Measurements from ENCODE around the gene ZSCAN20.
"Not testable (repeated sequence)": the region's sequence is repeated elsewhere in the genome, so short reads cannot be mapped to it uniquely, and the experiment has no call there.

ZSCAN20 gene

DNA sequence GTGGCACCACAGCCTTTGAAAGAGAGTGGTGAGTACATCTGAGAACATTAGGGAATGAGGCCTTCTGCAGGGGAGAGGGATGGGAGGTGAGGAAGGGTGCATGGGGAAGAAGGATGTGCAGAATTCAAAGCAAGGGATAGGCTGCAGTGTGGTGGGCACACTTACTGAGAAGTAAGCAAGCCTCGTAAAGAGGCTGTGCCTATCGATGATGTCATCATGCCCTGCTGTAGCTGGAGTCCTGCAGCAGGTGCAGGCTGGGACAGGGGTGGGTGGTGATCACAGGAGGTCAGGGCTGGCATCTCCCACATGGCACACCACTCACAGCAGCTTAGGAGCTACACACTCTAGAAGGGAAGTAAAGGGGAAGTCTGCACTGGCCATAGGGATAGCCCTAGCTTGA lies 16.2 kb downstream of the ZSCAN20 start:
- no peak for DNase-seq (ENCODE audit: low read depth)

DNA sequence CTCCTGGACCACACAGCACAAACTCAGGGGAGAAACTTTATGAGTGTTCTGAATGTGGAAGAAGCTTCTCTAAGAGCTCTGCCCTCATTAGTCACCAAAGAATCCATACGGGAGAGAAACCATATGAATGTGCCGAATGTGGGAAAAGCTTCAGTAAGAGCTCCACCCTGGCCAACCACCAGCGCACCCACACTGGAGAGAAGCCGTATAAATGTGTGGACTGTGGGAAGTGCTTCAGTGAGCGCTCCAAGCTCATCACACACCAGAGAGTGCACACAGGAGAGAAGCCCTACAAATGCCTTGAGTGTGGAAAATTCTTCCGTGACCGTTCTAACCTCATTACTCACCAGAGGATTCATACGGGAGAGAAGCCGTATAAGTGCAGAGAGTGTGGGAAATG lies 22.5 kb downstream of the ZSCAN20 start:
- DNase-seq (ENCODE audit: low read depth): no peak

DNA sequence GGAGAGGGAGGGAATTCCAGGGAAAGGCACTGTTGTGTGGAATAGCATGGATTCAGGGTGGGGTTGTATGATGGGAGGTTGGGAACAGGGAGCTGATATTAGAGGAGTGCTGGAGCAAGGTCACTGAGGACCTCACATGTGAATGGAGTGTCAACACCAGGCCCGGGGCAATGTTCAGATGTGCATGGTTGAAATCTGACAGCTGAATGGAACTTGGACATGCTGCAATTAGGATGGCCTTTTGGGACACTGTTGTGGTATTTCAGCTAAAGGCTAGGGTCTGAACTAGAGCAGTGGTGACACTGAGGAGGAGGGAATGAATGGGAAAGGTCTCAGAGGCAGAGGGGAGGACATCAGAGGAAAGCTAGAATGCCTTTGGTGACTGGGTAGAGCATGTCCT lies 25.0 kb downstream of the ZSCAN20 start:
- DNase-seq (ENCODE audit: low read depth): no peak

DNA sequence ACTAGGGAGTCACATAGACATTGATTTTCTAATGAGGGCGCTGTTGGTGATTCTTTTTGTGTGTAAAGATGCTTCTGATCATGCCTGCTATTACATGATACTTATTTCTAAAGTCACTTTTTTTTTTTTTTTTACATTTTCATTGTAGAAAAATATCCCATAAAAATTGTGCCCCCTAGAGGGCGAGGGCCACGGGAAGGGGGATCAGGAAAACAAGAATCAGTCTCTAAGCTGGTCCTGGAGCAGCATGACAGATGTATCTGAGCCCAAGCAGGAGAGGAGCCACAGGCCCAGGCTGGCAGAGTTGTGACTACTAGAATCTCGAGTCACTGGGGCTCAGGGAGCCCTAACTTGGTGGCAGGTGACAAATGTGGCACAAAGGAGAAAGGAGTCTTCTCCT lies 28.1 kb downstream of the ZSCAN20 start:
- DNase-seq (ENCODE audit: low read depth): no peak

DNA sequence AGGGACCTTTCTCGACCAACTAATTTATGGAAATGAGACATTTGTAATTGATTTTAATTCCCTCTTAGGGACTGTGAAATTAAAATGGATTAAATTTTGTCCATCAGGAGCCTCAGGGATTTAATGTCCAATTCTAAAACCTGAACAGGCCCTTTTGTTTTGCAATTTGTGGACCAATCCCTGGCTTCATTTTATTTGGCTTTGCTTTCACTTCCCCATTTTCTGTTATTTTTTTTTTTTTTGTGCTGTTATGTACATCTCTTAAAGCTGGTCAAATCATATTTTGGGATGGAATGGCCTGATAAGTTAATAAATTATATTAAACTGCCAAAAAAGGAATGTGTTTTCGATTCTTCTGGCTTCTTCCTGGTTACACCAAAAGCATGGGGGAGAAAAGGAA lies 28.9 kb downstream of the ZSCAN20 start:
- DNase-seq (ENCODE audit: low read depth): no peak

DNA sequence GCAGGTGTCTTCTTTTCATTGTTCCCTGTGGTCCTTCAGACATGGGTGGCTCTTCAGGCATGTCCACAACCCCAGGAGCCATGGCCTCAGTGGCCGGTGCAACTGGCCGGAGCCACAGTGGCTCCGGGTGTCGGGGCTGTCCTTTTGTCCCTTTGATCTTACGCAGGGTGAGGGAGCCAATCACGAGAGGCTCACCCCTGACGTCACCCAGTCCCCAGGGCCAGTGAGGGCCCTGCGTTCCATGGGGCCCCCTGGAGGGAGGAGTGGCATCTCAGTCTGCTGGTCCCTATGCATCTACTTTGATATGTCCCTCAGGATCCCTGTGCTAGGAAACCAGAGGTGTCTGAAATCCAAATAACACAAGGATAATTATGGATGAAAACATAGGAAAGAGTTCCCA lies 29.3 kb downstream of the ZSCAN20 start:
- no peak for DNase-seq (ENCODE audit: low read depth)

DNA sequence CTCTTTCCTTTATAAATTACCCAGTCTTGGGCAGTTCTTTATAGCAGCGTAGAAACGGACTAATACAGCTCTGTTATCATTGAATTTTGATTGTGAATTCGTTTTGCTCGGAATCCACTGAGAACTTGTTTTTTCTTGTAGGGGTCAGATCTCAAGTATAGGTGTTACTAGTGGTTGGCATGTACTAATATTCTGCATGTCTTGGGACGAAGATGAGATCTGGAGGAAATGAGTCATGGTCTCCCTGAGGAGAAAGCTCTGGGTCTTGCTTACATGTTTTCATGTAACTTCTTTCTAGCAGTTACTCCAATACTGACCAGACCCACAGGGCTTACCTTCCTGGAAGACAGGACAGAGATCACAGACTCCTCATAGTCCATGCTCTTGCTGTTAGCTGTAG lies 30.3 kb downstream of the ZSCAN20 start:
- DNase-seq (ENCODE audit: low read depth): no peak

DNA sequence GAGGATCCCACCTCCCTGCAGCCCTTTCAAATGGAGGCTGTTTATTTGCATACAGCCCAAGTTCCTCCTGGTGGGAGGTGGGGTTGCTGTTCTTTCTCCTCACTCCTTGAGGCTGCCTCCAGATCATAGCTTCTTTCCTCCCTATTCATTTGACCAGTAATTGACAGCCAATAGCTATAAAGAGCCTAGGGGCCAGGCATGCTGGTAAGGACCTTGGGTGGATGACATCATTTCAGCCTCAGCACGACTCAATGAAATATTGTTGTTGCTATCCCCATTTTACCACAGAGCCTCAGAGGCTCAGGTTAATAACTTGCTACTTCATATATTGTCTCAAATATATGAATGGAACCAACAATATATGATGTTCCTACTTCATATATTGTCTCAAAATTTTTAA lies 31.1 kb downstream of the ZSCAN20 start:
- DNase-seq (ENCODE audit: low read depth): no peak

DNA sequence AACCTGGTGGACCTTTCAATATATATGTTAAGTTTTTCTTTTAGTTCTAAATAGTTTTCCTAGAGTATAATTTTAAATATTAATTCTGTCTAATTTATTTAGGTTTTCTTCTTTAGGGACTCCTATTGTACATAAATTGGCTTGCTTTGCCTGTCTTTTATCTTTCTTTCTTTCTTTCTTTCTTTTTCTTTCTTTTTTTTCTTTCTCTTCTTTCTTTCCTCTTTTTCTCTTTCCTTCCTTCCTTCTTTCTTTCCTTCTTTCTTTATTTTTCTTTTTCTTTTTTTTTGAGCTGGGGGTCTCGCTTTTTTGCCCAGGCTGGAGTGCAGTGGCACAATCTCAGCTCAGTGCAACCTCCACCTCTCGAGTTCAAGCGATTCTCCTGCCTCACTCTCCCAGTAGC lies 35.2 kb downstream of the ZSCAN20 start:
- no peak for DNase-seq (ENCODE audit: low read depth)

DNA sequence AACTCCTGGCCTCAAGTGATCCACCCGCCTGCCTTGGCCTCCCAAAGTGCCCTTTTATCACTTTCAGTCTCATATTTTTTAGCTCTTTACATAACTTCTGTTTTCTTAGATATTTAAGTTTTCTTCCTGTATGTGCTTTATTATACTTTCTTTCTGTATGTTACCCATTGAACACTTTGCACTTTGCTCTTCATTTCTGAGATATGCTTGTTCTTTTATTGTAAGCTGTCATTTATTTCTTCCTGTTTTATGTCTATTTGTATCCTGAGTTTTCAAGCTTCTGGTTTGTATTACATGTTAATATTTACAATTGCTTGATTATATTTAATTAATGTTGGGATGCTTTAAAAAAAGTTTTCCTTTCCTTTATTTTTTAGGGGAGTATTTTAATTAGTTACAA lies 35.7 kb downstream of the ZSCAN20 start:
- no peak for DNase-seq (ENCODE audit: low read depth)

DNA sequence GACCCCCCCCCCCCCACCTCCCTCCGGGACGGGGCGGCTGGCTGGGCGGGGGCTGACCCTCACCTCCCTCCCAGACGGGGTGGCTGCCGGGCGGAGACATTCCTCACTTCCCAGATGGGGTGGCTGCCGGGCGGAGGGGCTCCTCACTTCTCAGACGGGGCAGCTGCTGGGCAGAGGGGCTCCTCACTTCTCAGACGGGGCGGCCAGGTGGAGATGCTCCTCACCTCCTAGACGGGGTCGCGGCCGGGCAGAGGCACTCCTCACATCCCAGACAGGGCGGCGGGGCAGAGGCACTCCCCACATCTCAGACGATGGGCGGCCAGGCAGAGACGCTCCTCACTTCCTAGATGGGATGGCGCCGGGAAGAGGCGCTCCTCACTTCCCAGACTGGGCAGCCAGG lies 36.8 kb downstream of the ZSCAN20 start:
- not testable (repeated sequence) for DNase-seq (ENCODE audit: low read depth)

DNA sequence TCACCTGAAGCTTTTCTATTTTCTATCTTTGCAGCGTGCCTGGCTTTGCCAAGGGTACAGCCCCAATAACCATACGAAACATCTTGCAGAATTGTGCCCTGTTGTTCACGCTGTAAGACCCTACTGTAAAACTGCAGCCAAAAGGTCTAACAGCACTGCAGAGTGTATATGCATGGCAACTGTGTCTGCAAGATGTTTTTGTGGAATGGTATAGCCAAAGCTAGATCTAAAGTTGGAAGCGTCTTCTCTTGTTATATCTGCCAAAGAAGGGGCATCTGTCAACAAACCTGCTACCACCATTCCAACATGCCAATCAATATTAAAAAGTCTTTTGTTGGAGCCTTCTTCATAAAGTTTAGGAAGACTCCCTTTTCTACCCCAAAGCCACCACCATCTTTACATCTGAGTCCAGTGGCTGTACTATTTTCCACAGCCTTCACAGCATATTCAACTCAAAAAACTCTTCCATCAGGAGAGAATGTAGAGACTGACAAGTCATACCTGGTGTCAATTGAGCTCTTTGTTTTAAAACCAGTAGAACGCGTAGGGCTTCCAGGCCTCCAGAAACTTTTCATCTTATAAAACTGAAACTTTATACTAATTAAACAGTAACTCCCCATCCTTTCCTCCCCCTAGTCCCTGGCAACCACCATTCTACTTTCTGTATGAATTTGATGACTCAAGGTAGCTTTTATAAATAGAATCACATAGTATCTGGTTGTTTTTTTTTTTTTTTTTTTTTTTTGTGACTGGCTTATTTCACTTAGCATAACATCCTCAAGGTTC lies 40.0 kb downstream of the ZSCAN20 start:
- no peak for DNase-seq (ENCODE audit: low read depth)

DNA sequence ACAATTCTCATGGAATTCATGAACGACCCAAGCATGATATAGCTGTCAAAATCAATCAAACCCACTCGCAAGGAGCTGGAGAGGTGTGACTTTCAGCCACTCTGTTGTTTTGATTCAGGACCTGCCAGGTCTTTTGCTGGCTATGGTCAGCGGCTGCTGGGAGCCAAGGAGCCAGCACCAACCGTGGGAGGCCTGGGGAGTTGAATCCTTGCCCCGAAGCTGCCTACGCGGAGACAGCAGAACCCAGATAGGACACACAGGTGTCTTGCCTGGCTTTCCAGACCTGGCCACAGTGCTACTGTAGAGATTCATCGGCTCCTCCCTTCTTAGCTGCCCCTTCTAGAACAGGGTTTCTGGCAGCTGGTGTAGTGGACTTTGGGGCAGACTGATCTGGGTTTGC lies 42.7 kb downstream of the ZSCAN20 start:
- DNase-seq (ENCODE audit: low read depth): no peak

DNA sequence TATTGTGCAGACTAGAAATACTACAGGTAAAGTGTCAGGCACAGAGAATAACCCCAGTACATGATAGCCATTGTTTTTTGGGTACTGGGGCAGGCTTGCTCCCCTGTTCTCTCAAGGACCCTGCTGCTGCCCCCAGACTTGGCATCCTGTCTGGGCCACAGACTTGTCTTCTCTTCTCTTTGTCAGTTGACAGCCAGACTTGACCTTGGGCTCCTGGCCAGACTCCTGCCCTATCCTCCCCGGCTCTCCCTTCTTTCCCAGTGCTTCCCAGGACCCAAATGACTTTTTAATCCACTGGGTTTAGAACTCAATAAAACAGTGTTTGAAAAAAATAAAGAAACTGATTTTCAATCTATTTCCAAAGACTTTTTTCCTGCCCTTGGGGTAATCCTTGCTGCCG lies 43.2 kb downstream of the ZSCAN20 start:
- no peak for DNase-seq (ENCODE audit: low read depth)

DNA sequence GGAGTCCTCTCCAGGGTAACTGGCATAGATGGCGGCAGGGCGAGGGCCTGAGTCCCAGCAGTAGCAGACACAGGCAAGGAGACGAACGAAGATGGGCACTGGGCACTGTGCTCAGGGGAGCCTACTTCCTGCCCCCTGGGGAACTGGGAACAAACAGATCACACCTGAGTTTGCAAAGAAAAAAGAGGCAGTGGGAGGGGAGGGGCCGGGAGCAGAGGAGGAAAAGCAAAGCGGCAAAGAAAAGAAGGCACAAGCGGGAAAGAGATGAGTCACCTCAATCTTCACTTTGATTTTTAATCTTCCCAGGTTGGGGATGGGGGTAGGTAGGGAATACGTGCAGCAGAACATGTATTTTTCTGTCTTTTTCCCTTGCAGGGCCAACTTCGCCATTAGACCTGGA lies 44.0 kb downstream of the ZSCAN20 start:
- no peak for DNase-seq (ENCODE audit: low read depth)

DNA sequence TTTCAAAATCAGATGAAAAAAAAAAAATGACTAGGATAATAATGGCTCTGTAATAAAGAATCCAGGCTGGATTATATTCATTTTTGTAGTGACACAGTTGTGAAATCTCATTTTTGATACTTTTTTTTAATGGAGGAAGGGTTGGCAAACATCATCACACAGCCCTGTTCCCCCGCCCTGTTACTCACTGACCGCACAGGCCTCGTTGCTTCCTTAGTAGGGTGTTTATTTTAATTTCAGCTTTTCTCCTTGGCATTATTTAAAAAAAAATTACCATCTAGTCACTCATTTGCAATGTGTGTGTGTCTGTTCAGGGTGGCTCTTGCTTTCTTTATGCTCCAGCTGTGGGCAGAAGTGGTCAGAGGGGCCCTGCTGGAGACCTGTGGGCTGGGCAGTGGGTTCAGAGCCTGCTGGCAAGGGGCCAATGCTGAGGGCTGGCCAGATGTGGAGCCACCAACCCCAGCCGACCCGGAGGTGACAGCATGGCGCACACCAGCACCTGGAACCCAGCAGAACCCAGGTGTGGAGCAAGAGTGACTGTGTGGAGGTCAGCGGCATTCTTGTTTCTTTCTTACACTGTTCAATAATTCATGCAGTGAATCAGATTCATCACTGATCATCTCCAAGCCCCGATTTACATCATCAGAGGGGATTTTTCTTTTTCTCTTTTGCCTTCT lies 44.6 kb downstream of the ZSCAN20 start:
- DNase-seq (ENCODE audit: low read depth): no peak

DNA sequence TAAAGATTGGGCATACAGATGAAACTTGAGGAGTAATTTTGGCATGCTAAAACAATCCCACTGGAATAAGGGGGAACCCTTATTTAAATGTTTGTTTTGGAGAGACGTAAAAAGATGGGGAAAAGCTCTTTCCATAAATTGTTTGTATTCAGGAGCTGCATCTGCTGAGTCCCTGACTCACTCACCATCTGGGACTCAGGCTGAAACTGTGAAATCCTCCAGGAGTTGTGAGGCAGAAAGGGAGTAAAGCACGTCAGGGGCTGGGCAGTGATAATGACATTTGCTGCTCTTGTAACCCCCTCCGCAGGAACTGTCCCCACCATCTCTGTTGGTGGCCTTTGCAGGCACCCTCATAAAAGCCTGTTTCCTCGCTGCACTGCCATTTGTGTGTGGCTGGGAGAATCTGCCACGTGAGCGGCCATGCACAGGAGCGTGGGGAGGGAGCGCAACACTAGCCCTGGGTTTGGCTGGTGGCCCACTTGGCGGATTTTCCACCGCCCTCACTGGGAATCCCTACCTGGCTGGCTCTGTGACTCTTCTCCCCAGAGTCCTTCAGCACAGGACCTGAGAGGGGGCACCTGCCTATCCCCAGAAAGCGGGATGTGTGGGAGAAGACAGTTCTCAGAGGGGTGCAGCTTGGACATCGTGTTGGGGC lies 45.3 kb downstream of the ZSCAN20 start:
- no peak for DNase-seq (ENCODE audit: low read depth)

DNA sequence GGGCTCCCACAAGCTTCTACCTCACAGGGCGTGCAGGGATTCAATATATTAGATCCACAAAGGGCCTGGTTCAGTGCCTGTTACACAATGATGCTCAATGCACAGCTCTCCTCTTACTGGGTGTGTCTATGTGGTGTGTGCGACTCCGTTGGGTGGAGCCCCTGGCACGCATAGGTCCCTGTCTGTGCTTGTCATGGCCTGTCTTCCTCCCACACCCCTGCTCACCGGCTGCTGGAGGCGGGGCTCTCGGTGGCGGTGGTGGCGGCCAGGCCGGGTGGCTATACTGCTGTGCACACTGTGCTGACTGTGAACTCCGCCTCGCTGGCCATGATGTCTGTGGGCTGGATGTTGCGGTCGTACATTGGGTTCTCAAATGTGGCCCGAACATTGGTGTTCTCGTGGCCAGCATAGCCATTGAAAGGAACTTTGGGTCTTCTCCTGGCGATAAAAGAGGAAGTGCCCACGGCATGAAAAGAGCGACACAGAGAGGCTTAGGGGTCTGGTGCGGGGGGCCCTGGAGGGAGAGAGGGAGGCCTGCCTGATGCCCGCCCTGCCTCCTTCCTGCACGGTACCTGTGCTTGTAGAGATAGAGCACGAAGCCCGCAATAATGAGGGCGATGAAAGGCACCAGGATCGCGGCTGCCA lies 46.9 kb downstream of the ZSCAN20 start:
- DNase-seq (ENCODE audit: low read depth): no peak

DNA sequence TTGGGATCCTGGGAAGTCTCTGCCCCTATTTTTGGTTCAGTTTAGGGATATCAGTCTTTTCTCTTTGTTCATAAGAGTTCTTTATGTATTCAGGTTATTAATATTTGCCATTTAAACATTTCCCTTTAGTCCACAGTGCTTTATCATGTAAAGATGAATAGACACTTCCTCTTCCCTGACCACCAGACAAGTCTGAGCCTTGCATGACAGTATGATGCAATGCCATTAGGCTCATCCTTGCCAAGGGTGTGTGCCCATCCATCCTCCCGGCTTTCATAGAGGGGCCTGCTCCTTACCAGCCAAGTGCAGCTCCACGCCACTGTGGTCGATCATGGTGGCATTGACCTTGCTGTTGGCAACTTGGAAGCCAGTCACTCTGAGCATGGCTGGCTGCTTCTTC lies 52.1 kb downstream of the ZSCAN20 start:
- no peak for DNase-seq (ENCODE audit: low read depth)

DNA sequence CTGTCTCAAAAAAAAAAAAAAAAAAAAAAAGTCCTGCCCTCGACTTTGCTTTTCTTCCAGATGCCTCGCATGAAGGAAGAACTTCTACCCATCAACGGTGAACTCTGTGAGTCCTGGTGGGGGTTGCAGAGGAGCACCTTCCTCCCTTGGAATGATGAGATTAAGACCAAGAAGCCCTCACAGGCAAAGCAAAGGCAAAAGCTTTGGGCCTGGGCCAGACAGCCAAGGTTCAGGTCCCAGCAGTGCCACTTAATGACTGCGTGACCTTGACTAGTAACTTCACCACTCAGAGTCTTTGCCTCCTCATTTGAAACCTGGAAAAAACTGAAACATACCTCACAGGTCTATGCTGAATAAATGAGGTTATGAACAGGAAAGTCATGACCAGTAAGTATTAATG lies 55.5 kb downstream of the ZSCAN20 start:
- no peak for DNase-seq (ENCODE audit: low read depth)

DNA sequence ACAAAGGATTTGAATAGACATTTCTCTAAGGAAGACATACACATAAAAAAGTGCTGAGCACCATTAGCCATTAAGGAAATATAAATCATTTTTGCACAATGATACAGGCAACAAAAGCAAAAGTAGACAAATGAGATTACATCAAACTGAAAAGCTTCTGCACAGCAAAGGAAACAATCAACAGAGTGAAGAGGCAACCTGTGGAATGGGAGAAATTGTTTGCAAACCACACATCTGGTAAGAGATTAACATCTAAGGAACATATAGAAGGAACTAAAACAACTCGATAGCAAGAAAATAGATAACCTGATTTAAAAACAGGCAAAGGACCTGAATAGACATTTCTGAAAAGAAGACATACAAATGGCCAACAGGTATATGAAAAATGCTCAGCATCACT lies 57.5 kb downstream of the ZSCAN20 start:
- DNase-seq (ENCODE audit: low read depth): no peak

DNA sequence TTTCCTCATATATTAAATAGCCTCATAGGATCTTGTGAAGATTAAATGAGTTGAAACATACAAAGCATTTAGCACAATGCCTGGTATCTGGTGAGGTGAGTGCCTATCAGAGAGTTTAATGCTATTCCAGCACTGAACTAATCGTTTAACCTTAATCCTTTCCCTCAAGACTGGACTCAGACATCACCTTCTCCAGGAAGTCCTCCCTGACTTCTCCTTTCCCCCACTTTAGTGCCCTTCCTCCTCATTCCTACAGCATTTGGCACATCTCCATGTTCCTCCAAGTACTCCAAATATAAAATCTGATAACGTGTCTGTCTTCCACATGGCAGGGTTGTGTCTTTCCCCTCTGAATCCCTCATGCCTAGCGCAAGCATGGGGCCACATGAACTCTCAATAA lies 59.8 kb downstream of the ZSCAN20 start:
- no peak for DNase-seq (ENCODE audit: low read depth)

DNA sequence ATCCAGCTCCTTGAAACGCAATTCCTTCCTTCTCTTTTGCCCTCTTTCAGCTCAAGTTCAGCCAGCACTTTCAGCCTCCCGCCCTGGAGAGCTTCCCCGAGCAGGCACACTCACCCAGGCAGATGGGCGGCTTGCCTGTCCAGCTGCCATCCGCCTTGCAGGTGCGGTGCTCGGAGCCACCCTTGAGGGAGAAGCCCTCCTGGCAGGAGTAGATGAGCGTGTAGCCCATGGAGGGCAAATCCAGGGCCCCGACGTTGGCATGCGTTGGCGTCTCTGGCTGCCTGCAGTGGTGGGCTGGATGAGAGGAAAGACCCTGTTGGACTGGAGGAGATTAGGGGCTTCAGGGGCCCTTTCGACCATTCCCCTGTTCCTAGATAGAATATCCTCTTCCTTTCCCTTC lies 60.5 kb downstream of the ZSCAN20 start:
- no peak for DNase-seq (ENCODE audit: low read depth)

Measured in stimulated activated CD8-positive, alpha-beta memory T cell treated with anti-CD3 and anti-CD28 coated beads, Interleukin-15, amount 100 ng/mL, for 1 hour (primary cell).